Subcutaneous abdominal adipose tissue (tissue), 5 donors: ENCODE results near the gene PRKCA.
"Not testable (repeated sequence)": the region's sequence is repeated elsewhere in the genome, so short reads cannot be mapped to it uniquely, and the experiment has no call there.

Experiments used
- H3K27ac ChIP-seq: one replicate; pipeline ENCODE4 v1.7.0; 2013; ENCODE audit warnings: low read depth, mild to moderate bottlenecking, inconsistent platforms, low read length, moderate library complexity
- H3K27me3 ChIP-seq, 5 donors: one replicate each; pipeline ENCODE4 v1.7.0; 2013; ENCODE audit warnings: low read length in 5 of 5, inconsistent platforms in 1 of 5; ENCODE audit not compliant: control insufficient read depth in 5 of 5, insufficient read depth in 4 of 5
- H3K36me3 ChIP-seq, 5 donors: one replicate each; pipeline ENCODE4 v1.7.0; 2013; ENCODE audit warnings: low read length in 5 of 5; ENCODE audit not compliant: control insufficient read depth in 5 of 5, insufficient read depth in 5 of 5
- H3K4me1 ChIP-seq, 5 donors: one replicate each; pipeline ENCODE4 v1.7.0; 2013; ENCODE audit warnings: low read length in 5 of 5, mild to moderate bottlenecking in 3 of 5, moderate library complexity in 1 of 5; ENCODE audit not compliant: control insufficient read depth in 5 of 5, insufficient read depth in 5 of 5
- H3K4me3 ChIP-seq, 5 donors: one replicate each; pipeline ENCODE4 v1.7.0; 2013; ENCODE audit warnings: low read length in 5 of 5, low read depth in 1 of 5
- H3K9ac ChIP-seq, 5 donors: one replicate each; pipeline ENCODE4 v1.7.0; 2013; ENCODE audit warnings: low read length in 5 of 5, mild to moderate bottlenecking in 4 of 5, moderate library complexity in 3 of 5
- H3K9me3 ChIP-seq, 5 donors: one replicate each; pipeline ENCODE4 v1.7.0; 2013; ENCODE audit warnings: low read length in 5 of 5; ENCODE audit not compliant: control insufficient read depth in 5 of 5
- donor health status: healthy.
- donor health status: healthy.
- donor health status: healthy.
- donor health status: healthy.
- donor health status: healthy.

Gene PRKCA

DNA sequence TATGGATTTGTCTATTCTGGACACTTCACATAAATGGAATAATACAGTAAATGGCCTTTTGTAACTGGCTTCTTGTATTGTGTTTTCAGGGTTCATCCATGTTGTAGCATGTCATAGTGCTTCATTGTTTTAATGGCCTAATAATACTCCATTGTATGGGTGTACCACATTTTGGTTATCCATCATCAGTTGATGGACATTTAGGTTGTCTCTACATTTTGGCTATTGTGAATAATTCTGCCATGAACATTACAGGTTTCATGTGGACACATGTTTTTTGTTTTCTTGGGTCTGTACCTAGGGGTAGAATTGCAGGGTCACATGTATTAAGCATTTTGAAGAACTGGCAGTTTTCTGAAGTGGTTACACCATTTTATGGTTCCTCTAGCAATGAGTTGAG is 309.0 kb downstream of the PRKCA start:
- peaks cover 0 to 14% (median 6%) of the 10 kb centered on the region in 5 donors for H3K9me3 ChIP-seq
- no peak overlapping the region for H3K4me3 ChIP-seq
- H3K4me1 ChIP-seq: no peaks in the 10 kb centered on the region
- no peaks in the 10 kb centered on the region for H3K36me3 ChIP-seq
- no peak overlapping the region for H3K27ac ChIP-seq
- no peak overlapping the region for H3K9ac ChIP-seq
- H3K27me3 ChIP-seq: no peaks in the 10 kb centered on the region

DNA sequence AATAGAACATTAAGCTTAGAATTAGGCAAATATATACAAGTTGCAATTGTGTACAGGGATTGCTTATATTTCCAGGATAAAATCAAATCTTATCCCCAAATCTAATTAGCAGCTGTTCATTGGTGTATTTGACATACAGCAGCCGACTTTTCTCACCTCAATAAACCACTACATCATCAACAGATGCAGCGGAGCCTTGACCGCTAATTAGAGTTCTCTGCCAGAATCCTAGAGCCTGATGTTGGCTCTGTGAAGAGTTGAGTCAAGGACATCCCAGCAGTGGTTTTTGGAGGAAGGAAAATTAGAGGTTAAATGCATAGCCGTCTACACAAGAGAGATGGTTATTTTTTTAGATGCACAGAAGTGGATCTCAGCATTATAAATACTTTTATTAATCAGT is 310.6 kb downstream of the PRKCA start:
- Histone ChIP-seq H3K4me3 (no peak overlapping the region), H3K27me3 (no peaks in the 10 kb centered on the region), H3K9me3 (peaks cover 0 to 14% (median 6%) of the 10 kb centered on the region in 5 donors), H3K36me3 (no peaks in the 10 kb centered on the region), H3K9ac (no peak overlapping the region), H3K4me1 (no peaks in the 10 kb centered on the region), H3K27ac (no peak overlapping the region)

GRCh38 chr17:66614469-66614868 is 312.1 kb downstream of the PRKCA start:
- H3K27me3 ChIP-seq: no peaks in the 10 kb centered on the region
- no peak overlapping the region for H3K4me3 ChIP-seq
- H3K9me3 ChIP-seq: peaks cover 0 to 14% (median 6%) of the 10 kb centered on the region in 5 donors
- H3K9ac ChIP-seq: no peak overlapping the region
- no peak overlapping the region for H3K27ac ChIP-seq
- H3K4me1 ChIP-seq: no peaks in the 10 kb centered on the region
- no peaks in the 10 kb centered on the region for H3K36me3 ChIP-seq

DNA sequence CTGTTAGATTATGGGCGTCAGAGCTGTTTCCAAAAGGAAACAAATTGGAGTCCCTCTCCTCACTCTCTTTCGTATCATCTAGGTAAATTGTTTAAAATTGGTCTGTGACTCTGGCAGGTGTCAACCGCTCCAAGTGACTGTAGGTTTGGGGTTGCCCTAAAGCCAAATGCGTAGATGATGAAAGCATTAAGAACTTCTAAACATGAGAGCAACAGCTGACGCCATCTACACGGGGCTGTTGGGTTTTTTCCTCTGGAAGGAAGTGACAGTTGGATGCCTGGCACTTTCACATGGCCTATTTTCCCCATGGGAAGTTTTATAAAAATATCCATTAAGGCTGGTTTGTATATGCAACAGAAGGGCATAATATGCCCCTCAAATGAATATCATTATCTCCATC is 316.8 kb downstream of the PRKCA start:
- H3K9ac ChIP-seq: no peak overlapping the region
- no peak overlapping the region for H3K4me3 ChIP-seq
- no peaks in the 10 kb centered on the region for H3K27me3 ChIP-seq
- H3K27ac ChIP-seq: no peak overlapping the region
- H3K9me3 ChIP-seq: no peaks in the 10 kb centered on the region
- no peaks in the 10 kb centered on the region for H3K4me1 ChIP-seq
- no peaks in the 10 kb centered on the region for H3K36me3 ChIP-seq

DNA sequence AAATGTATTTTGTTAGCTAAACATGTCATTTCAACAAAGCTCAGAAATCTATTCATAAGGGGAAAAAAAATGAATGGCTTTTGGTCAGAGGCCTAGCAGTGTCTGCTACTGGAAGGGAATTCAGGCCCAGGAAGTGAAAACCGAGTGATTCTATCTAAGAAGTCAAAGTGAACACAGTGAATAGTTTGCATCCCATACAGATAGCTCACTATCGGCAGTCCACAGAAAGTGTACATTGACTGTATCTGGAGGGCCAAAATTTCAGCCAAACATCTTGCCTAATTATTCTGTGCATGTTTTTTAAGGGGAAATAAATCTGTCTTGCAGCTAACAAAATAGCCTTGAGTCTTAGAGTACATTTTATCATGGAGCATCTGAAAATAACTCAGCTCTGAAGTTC is 318.1 kb downstream of the PRKCA start:
- Histone ChIP-seq H3K9me3 (no peaks in the 10 kb centered on the region), H3K9ac (no peak overlapping the region), H3K27ac (no peak overlapping the region), H3K36me3 (no peaks in the 10 kb centered on the region), H3K27me3 (no peaks in the 10 kb centered on the region), H3K4me3 (no peak overlapping the region), H3K4me1 (no peaks in the 10 kb centered on the region)

DNA sequence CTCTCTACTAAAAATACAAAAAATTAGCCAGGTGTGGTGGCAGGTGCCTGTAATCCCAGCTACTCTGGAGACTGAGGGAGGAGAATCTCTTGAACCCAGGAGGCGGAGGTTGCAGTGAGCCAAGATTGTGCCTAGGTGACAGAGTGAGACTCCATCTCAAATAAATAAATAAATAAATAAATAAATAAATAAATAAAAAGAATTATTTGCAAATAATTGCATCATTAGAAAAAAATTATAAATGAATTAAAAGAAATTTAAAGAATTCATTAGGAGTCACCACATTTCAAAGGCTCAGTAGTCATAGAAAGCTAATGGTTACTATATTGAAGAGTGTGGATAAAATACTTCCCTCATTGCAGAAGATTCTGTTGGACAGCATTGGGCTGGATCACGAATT is 322.2 kb downstream of the PRKCA start:
- not testable (repeated sequence) for H3K4me1 ChIP-seq, H3K36me3 ChIP-seq, H3K9ac ChIP-seq, H3K9me3 ChIP-seq, H3K27me3 ChIP-seq, H3K4me3 ChIP-seq, H3K27ac ChIP-seq

- Histone ChIP-seq H3K4me3 (no peak overlapping the region), H3K27ac (no peak overlapping the region), H3K9me3 (no peaks in the 10 kb centered on the region), H3K9ac (no peak overlapping the region), H3K36me3 (no peaks in the 10 kb centered on the region), H3K4me1 (peaks cover 0 to 12% (median 7%) of the 10 kb centered on the region in 5 donors), H3K27me3 (no peaks in the 10 kb centered on the region)
Measured at GRCh38 chr17:66625311-66625767, 322.9 kb downstream of the PRKCA start.

DNA sequence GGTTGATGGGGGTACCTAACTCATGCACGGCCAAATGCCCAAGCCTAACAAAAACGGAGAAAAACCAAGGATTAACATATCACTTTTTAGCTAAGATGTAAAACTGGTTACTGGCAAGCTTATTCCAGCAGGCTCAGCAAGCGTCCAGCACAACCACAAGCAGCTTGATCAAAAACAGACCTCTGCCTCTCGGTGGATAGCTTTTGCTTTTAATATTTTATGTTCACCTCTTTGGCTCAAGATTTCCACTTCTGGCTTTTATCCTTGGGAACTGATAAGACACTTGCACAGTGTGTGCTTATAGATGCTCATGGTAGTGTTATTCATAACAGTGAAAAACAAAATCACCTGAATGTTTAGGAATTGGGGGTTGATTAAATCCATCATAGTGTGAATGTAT is 325.6 kb downstream of the PRKCA start:
- H3K27ac ChIP-seq: no peak overlapping the region
- no peak overlapping the region for H3K9ac ChIP-seq
- H3K4me3 ChIP-seq: no peak overlapping the region
- no peaks in the 10 kb centered on the region for H3K27me3 ChIP-seq
- H3K9me3 ChIP-seq: no peaks in the 10 kb centered on the region
- no peaks in the 10 kb centered on the region for H3K36me3 ChIP-seq
- peaks cover 0 to 12% (median 7%) of the 10 kb centered on the region in 5 donors for H3K4me1 ChIP-seq

DNA sequence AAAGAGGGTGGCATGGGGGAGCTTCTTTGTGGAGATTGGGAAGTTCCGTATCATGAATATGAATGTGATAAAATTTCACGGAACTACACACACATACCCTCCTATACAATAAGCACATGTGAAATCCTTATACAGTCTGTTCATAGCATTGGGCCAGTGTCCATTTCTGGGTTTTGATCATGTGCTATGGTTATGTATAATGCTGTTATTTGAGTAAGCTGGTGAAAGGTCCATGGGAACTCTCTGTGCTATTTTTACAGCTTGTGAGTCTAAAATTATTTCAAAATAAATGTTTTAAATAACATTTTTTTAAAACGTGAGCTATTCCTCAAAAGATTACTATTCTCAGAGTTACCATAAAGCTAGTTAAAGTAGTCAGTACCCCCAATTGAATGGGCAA is 327.3 kb downstream of the PRKCA start:
- peaks cover 0 to 12% (median 7%) of the 10 kb centered on the region in 5 donors for H3K4me1 ChIP-seq
- H3K9me3 ChIP-seq: no peaks in the 10 kb centered on the region

GRCh38 chr17:66630379-66630778 is 328.0 kb downstream of the PRKCA start:
- no peak overlapping the region for H3K27ac ChIP-seq
- no peaks in the 10 kb centered on the region for H3K9me3 ChIP-seq
- H3K4me1 ChIP-seq: peaks cover 0 to 12% (median 7%) of the 10 kb centered on the region in 5 donors
- H3K4me3 ChIP-seq: no peak overlapping the region
- no peaks in the 10 kb centered on the region for H3K36me3 ChIP-seq
- no peaks in the 10 kb centered on the region for H3K27me3 ChIP-seq
- no peak overlapping the region for H3K9ac ChIP-seq

More for the DNA sequence above, 327.3 kb downstream of the PRKCA start:
- Histone ChIP-seq H3K27ac (no peak overlapping the region), H3K9ac (no peak overlapping the region), H3K27me3 (no peaks in the 10 kb centered on the region), H3K4me3 (no peak overlapping the region), H3K36me3 (no peaks in the 10 kb centered on the region)
